HCT116 (cell line): ENCODE measurements around the gene C2orf92.

Source experiments
- CTCF ChIP-seq, 3 experiments: fragments of 200-600 bp in 1 of 3; sonication (generic) in 1 of 3; IDR thresholded peaks in 2 of 3; conservative IDR thresholded peaks in 1 of 3; 2 replicates each; pipeline ENCODE4 v1.5.1; 2012 to 2017; ENCODE audit warnings: low read depth in 2 of 3, low read length in 2 of 3, antibody characterized with exemption in 1 of 3, borderline replicate concordance in 1 of 3, control low read depth in 1 of 3, mild to moderate bottlenecking in 1 of 3, mixed read lengths in 1 of 3, mixed run types in 1 of 3, moderate library complexity in 1 of 3; ENCODE audit not compliant: insufficient read depth in 1 of 3
- EZH2 ChIP-seq: fragments of 200-600 bp; sonication (generic); IDR thresholded peaks from 2 replicates; pipeline ENCODE4 v1.6.1; 2017; ENCODE audit warnings: antibody characterized with exemption, mixed run types
- EZH2phosphoT487 ChIP-seq: fragments of 200-600 bp; IDR thresholded peaks from 2 replicates; pipeline ENCODE4 v1.6.1; 2018; ENCODE audit warnings: antibody characterized with exemption, borderline replicate concordance
- TF ChIP-seq, protein P1 (sequence below): IDR thresholded peaks from 2 replicates; pipeline ENCODE4 v1.6.1; 2011; ENCODE audit warnings: mild to moderate bottlenecking, low read length, moderate library complexity; ENCODE audit not compliant: insufficient replicate concordance; ENCODE audit errors: extremely low read depth

- TF ChIP-seq, protein P1, sequence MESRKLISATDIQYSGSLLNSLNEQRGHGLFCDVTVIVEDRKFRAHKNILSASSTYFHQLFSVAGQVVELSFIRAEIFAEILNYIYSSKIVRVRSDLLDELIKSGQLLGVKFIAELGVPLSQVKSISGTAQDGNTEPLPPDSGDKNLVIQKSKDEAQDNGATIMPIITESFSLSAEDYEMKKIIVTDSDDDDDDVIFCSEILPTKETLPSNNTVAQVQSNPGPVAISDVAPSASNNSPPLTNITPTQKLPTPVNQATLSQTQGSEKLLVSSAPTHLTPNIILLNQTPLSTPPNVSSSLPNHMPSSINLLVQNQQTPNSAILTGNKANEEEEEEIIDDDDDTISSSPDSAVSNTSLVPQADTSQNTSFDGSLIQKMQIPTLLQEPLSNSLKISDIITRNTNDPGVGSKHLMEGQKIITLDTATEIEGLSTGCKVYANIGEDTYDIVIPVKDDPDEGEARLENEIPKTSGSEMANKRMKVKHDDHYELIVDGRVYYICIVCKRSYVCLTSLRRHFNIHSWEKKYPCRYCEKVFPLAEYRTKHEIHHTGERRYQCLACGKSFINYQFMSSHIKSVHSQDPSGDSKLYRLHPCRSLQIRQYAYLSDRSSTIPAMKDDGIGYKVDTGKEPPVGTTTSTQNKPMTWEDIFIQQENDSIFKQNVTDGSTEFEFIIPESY = no peak
- TF ChIP-seq EZH2 (no peak), EZH2phosphoT487 (no peak), CTCF (IDR thresholded peaks at IDR 0.05 in 2 of 3, conservative IDR thresholded peaks at IDR 0.05 in 1 of 3; ENCODE audit: borderline replicate concordance in 1 of 3, insufficient read depth in 1 of 3, low read depth in 2 of 3, low read length in 2 of 3) (no peak)
Measured at GRCh38 chr2:97707362-97708047, 38.0 kb downstream of the C2orf92 start.
